ENCODE results near the gene DDO. TPM values are rescaled to one million over a fixed set of nuclear protein-coding genes. Genes with fewer than 3 reads are reported as not detected.

Gene DDO
- total and polyA plus RNA-seq, 2 of the 8 experiments (the other 6 are each of a cell fraction or from before 2014, with no cell fraction given), result not detected

DNA sequence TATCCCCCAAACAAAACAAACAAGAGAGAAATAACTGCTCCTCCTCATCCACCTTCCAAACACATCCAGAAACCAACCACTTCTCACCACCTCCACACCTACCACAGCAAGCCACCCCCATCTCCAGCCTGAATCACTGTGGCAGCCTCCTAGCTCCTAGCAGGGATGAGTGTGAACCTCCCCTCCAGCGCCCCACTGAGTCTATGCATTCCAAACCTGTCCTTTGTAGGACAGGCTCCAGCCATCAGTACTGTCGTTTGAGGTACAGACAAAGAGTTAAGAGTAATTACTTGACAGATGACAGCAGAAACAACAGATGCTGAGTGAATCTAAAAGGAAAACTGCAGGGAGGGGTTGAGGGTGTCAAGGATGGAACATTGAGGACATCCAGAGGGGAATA is 59.6 kb downstream of the DDO start:
- no peaks in the 10 kb centered on the region for H4K20me1 ChIP-seq (replicated peaks in 1 of 2; ENCODE audit: control insufficient read depth in 1 of 2, insufficient read depth in 2 of 2, low read length in 2 of 2)
- no peak overlapping the region for H3K14ac ChIP-seq (ENCODE audit: insufficient read length)
- no peak overlapping the region for H4K91ac ChIP-seq (replicated peaks; ENCODE audit: insufficient read length, low read length)
- H2BK15ac ChIP-seq (ENCODE audit: low read length), result no peak overlapping the region
- no peak overlapping the region for H3K9ac ChIP-seq (replicated peaks in 1 of 4; ENCODE audit: extremely low read depth in 1 of 4, low read depth in 3 of 4, low read length in 3 of 4)
- no peaks in the 10 kb centered on the region for H3K36me3 ChIP-seq (ENCODE audit: control insufficient read depth in 2 of 4, insufficient read depth in 4 of 4, low read length in 3 of 4)
- no peak overlapping the region for H2BK120ac ChIP-seq (replicated peaks; ENCODE audit: low read depth, low read length)
- H3K27ac ChIP-seq (ENCODE audit: low read depth, low read length), result no peak overlapping the region
- TF ChIP-seq SP2 (IDR thresholded peaks at IDR 0.05; ENCODE audit: low read length) (no peak), SIN3A (conservative IDR thresholded peaks at IDR 0.05 in 1 of 2, IDR thresholded peaks at IDR 0.05 in 1 of 2; ENCODE audit: low read depth in 1 of 2, low read length in 2 of 2) (0 out of 4 replicates have a peak, but pooled peaks of 1 of the 2 experiments have one; percentile 21), POU5F1 (IDR thresholded peaks at IDR 0.05; ENCODE audit: low read depth, low read length) (no peak)
- WGBS, 2 experiments (ENCODE audit: extremely low coverage in 1 of 2, insufficient coverage in 1 of 2, insufficient read length in 1 of 2, insufficient replicate concordance in 2 of 2, low coverage in 1 of 2, low lambda C conversion rate in 2 of 2, missing lambda C conversion rate in 1 of 2), result 40% methylated on average over 2 of the region's 2 CpGs; no CpG with 5 or more reads in 1 of the 2 experiments
- no peak overlapping the region for H3K18ac ChIP-seq (ENCODE audit: extremely low read depth, low read length)
- POLR2A ChIA-PET (ENCODE audit: partially characterized antibody), result interaction anchor here (0.7 to 1.3 kb wide), 2 partner anchors 10 to 29 kb away, joined by 3 to 4 read pairs; no protein-coding TSS in a partner anchor
- H3K4ac ChIP-seq (replicated peaks; ENCODE audit: insufficient read length, low read depth, low read length), result no peak overlapping the region
- H3K9me3 ChIP-seq (ENCODE audit: insufficient read depth in 2 of 2, low read depth in 1 of 2, low read length in 1 of 2), result no peaks in the 10 kb centered on the region
- no peaks in the 10 kb centered on the region for H3K79me1 ChIP-seq (ENCODE audit: low read depth, low read length)
- no peaks in the 10 kb centered on the region for H3K79me2 ChIP-seq (ENCODE audit: control insufficient read depth in 1 of 2, insufficient read depth in 2 of 2, low read length in 2 of 2)
- no peak overlapping the region for H2BK20ac ChIP-seq (ENCODE audit: low read length)
- CTCF ChIA-PET (ENCODE audit: partially characterized antibody), result interaction anchor here (0.8 to 1.5 kb wide), 3 partner anchors 11 to 35 kb away, joined by 3 read pairs; no protein-coding TSS in a partner anchor
- peak overlapping the region; percentile 93 for H2BK12ac ChIP-seq (ENCODE audit: low read depth, low read length)
- H3K23ac ChIP-seq (ENCODE audit: insufficient read length), result no peak overlapping the region
- peaks cover 8 to 24% (median 18%) of the 10 kb centered on the region in 4 experiments for H3K27me3 ChIP-seq (replicated peaks in 1 of 4; ENCODE audit: control insufficient read depth in 3 of 4, extremely low read depth in 1 of 4, insufficient read depth in 3 of 4, low read length in 3 of 4)
- no peak overlapping the region for H4K8ac ChIP-seq (ENCODE audit: extremely low read depth, insufficient read depth, low read length)
- DNase-seq (ENCODE audit: low read depth in 1 of 2, low spot score in 2 of 2) (no peak), FAIRE-seq (no peak)
- H2AK5ac ChIP-seq (ENCODE audit: low read depth, low read length), result 0 out of 2 replicates have a peak overlapping the region, but pooled peaks have one; percentile 1
- H3K4me3 ChIP-seq (ENCODE audit: extremely low read depth in 1 of 4, insufficient read depth in 2 of 4, low read depth in 3 of 4, low read length in 4 of 4), result peak overlapping the region in 2 of 4 experiments; percentile 14 to 24; a peak in 2 of 8 replicates
- peaks cover 13 to 27% (median 23%) of the 10 kb centered on the region in 4 experiments for H3K4me1 ChIP-seq (replicated peaks in 1 of 4; ENCODE audit: control insufficient read depth in 3 of 4, insufficient read depth in 4 of 4, low read length in 3 of 4)
- H3K23me2 ChIP-seq (ENCODE audit: low read depth, low read length), result peaks cover 4% of the 10 kb centered on the region; the same call in 1 of the 2 replicates
- H2BK5ac ChIP-seq (ENCODE audit: low read depth, low read length), result no peak overlapping the region
- peak overlapping the region; percentile 42 to 88; a peak in 3 of 4 replicates for H3K4me2 ChIP-seq (ENCODE audit: insufficient read depth in 1 of 2, low read depth in 2 of 2, low read length in 2 of 2)
- no peak overlapping the region for H4K5ac ChIP-seq (ENCODE audit: insufficient read length, low read depth, low read length)
- no peak overlapping the region for H2AFZ ChIP-seq (ENCODE audit: low read length)
- H3K56ac ChIP-seq (replicated peaks; ENCODE audit: insufficient read length, low read depth, low read length), result no peak overlapping the region
